Activated CD8-positive, alpha-beta memory T cell treated with anti-CD3 and anti-CD28 coated beads for 36 hours (primary cell): ENCODE measurements around the gene SKIC3. TPM values are rescaled to one million over a fixed set of nuclear protein-coding genes. Genes with fewer than 3 reads are reported as not detected.

Source experiments
- CTCF ChIA-PET: fragments of 350-600 bp; sonication (Branson Sonifier 250); formaldehyde crosslinking; loops from one replicate; lab custom pipeline; 2021; ENCODE audit warnings: antibody characterized with exemption; lab: Charles Lee
- POLR2A ChIA-PET: fragments of 350-600 bp; sonication (Branson Sonifier 250); formaldehyde crosslinking; loops from one replicate; lab custom pipeline; 2021; ENCODE audit warnings: antibody characterized with exemption; lab: Charles Lee
- total RNA-seq, 2 experiments: library from RNA; stranded (reverse); gene quantifications; one replicate each; pipeline ENCODE4 v1.2.3, GENCODE V29; 2021

SKIC3 gene
- 10 to 100 TPM; 63.8 to 65.4 TPM for total RNA-seq

DNA sequence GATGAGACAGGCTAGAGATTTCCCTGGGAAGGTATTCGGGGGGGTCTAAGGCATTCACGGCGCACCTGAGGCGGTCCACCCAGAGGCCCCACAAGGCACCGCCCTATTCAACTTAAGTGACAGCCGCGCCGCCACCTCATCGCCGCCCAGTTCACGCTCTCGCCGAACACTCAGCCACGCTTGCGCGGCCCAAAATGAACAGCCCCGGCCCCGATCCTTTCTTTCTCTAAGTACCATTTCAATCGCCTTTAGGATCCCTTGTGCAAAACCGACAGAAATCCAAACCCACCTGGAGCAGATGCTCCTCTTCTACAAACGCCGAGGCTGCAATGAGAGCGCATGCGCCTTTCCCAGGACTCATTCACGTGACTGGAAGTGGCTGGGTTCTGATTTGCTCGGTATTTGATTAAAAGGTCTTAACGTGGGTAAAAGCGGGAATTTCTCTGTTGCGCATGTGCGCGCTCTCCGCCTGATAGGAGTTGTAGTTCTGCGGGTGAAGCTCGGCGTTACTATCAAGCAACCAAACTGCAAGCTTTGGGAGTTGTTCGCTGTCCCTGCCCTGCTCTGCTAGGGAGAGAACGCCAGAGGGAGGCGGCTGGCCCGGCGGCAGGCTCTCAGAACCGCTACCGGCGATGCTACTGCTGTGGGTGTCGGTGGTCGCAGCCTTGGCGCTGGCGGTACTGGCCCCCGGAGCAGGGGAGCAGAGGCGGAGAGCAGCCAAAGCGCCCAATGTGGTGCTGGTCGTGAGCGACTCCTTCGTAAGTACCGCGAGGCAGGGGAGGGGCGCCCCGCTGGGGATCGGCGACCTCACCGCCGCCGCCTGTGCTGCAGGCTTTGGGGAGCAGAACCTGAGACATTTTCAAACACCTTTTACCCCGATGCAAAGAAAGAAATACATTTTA is at the start of gene SKIC3, which contains the start of gene ARSK:
Gene SKIC3, minus strand, starts transcription at position 331 of the 902 bp plus-strand sequence. CDS start 7,827 bp downstream, outside the sequence.
Gene ARSK, plus strand, starts transcription at position 455 of the 902 bp plus-strand sequence. Its CDS starts 178 bp downstream, at position 633.
- ChIA-PET CTCF (no interaction called here), POLR2A (interaction anchor here (0.5 to 1.0 kb wide), 6 partner anchors 8 to 1322 kb away, joined by 3 to 5 read pairs (median 3); partner anchors contain the start of genes ERAP2 and RFESD)

DNA sequence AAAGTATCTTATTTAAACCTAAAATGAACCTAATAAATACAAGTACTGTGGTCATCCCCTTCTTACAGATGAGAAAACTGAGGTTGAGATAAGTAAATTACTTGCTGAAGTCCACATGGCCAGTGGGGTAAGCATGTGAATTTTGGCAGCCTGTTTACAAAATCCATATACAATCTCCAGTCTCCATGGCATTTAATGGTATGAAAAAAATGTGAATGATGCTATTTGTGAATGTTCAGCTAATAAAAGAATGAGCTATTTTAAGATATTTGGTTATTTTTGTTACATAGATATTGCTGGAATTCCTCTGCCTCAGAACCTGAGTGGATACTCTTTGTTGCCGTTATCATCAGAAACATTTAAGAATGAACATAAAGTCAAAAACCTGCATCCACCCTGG is 45.8 kb upstream of the SKIC3 start:
- POLR2A ChIA-PET, result no interaction called here

DNA sequence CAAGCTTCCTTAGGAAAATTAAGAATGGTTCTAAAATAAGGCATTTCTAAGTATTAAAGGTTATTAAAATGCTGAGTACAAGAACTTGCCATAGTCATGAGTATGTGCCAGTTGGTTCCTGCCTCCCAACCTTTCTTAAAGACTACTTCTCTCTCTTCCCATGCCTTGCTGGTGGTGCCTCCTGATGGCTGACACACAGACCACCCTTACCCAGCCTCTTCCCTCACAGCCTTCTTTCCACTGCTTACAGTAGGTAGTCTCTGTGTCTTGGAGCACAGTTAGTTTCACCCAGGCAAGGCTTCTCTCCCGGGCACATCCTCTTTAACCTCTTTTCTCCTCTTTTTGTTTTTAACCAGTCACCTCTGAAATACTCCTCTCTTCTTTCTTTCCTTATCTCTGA is 44.5 kb upstream of the SKIC3 start:
- ChIA-PET CTCF (interaction anchor here (0.6 kb wide), 1 partner anchor 8 kb away, joined by 4 read pairs; no protein-coding TSS in a partner anchor), POLR2A (no interaction called here)

More for the DNA sequence above, 45.8 kb upstream of the SKIC3 start:
- CTCF ChIA-PET, result no interaction called here

DNA sequence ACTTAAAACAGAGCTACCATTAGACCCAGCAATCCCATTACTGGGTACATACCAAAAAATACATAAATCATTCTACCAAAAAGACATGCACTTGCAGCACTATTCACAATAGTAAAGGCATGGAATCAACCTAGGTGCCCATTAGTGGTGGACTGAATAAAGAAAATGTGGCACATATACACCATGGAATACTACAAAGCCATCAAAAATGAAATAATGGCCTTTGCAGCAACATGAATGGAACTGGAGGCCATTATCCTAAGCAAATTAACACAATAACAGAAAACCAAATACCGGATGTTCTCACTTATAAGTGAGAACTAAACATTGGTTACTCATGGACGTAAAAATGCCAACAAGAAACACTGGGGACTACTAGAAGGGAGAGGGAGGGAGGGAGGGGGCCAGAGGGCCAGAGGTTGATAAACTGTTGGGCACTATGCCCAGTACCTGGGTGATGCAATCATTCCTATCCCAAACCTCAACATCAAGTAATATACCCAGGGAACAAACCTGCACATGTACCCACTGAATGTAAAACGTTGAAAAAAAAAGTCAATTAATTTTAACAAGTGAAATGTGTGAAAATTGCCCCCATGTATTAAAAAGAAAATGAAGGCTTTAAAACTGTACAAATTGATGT is 40.6 kb upstream of the SKIC3 start:
- CTCF ChIA-PET, result no interaction called here
- POLR2A ChIA-PET, result no interaction called here

DNA sequence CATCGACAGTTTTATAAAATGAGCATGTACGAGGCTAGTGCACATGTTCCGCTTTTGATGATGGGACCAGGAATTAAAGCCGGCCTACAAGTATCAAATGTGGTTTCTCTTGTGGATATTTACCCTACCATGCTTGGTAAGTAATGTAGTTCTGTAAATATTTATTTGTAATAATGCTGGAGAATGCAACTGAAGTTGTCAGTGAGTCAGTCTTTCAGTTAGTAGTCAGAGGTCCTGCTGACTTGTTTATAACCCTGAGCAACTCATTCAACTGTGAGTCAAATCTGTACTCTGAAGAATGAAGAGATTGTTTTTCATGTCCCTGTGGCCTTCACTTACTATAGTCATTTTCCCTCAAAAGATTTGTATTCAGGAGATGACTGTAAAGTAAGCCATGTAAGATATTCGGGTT is 36.7 kb upstream of the SKIC3 start:
- ChIA-PET CTCF (no interaction called here), POLR2A (interaction anchor here (1.2 kb wide), 1 partner anchor 55 kb away, joined by 4 read pairs; the partner anchor contains the start of gene RFESD)

DNA sequence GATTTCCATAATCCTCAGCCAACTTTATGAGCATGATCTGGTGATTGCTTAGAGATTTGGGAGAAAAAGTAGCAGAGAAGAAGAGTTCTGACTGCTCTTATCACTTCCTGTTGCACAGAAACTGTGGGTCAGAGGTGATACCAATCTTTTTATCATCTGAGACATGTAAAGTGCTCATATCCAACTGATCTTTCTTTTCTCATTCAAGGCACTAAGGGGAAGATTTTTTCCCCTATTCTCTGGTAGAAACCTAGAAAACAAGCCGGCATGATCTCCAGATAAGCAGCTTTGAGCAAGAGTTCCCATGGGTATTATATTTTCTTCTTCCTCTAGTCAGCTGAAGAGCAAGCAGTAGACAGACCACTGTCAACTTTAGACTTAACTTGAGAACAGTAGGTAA is 36.1 kb upstream of the SKIC3 start:
- ChIA-PET POLR2A (no interaction called here), CTCF (no interaction called here)

DNA sequence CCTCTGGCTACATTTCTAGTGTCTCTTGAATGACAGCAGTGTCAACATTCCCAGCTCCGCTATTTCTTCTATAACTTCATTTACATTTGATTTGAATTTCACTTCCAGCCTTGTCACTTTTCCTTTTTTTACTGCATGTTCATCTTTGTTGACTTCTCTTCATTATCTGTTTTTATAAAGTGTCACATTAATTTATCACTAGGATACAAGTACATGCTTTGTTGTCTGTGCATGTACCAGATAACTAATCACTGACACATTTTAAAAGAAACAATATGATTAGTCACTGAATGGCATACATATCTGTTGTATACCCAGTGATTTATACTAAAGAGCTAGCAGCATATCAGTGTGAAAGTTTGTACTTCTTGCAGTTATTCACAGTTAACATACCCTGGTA is 29.2 kb upstream of the SKIC3 start:
- ChIA-PET CTCF (no interaction called here), POLR2A (no interaction called here)

DNA sequence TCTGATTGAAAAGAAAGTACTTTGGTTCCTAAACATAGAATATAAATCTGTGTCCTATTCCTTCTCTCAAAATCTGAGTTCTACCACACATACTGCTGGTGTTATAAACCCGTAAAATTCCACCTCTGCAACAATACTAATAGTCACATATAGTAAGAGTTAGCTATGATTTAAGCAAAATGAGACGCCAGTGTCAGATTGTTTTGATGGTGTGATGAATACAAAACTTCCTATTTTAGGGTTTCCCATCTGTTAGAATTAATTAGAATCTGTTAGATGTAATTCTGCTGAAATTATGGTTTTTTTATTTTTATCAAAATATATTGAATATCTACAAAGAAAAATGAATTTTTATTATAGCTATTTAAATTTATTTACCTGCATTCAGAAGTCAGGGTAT is 26.8 kb upstream of the SKIC3 start:
- CTCF ChIA-PET, result no interaction called here
- POLR2A ChIA-PET, result no interaction called here

DNA sequence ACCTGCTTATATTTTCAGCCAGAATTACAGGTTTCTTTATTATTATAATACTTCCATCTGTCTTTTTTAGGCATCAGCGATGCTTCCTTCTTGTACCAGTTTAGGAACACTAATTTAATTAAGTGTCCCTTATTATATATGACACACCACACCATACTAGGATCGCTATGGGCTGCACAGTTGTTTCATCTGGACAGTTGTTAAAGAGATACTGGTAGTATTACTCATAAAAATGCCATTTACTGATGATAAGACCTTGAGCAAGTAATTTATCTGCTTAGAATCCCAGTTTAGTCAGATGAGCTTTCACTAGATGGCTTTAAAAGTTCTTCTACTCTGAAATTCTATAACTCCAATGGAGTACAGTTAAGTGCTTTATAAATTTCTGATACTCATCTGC is 17.2 kb upstream of the SKIC3 start:
- ChIA-PET CTCF (no interaction called here), POLR2A (no interaction called here)

DNA sequence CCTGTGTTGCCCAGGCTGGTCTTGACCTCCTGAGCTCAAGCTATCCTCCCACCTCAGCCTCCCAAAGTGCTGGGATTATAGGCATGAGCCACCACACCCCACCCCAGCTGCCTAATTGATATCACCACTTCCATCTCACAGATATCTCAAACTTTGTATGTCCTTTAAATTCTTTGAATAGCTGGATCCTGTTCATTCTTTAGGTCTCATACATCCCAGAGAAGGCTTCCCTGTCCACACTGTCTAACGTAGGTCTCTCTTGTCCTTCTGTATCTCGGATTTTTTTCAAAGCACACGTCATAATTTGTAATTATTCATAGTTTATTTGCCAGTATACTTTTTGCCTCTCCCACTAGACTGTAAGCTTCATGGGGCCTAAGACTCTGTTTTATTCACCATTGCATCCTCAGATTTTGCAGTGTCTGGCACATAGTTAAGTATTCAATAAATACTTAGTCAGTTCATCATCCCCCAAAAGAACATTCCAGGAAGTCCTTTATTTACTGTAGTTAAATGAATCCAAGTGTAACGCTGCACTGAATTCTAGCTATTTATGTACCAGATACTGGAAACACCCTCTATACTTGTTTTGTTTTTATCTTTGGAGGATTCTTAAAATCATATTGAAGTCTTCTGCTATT is 10.6 kb upstream of the SKIC3 start:
- POLR2A ChIA-PET, result no interaction called here
- CTCF ChIA-PET, result no interaction called here

DNA sequence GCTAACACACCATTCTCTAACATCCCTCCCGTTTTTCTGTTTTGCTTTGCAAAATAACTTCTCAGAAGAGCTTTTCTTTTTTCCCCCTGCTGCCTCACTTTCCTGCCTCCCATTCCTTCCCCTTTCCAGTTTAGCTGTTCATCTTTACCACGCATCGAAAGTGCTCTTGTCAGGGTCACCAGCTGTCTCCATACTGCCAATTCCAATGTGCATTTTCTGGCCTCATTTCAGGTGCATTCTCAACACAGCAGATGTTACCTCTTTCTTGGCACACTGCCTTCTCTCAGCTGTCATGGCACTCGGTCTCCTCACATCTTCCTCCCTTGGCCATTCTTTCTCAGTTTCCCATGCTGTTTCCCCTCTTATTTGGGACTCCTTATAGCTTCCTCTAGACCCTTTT is 9.7 kb upstream of the SKIC3 start:
- CTCF ChIA-PET, result interaction anchor here (0.7 kb wide), 1 partner anchor 156 kb away, joined by 4 read pairs; no protein-coding TSS in a partner anchor
- POLR2A ChIA-PET, result no interaction called here

DNA sequence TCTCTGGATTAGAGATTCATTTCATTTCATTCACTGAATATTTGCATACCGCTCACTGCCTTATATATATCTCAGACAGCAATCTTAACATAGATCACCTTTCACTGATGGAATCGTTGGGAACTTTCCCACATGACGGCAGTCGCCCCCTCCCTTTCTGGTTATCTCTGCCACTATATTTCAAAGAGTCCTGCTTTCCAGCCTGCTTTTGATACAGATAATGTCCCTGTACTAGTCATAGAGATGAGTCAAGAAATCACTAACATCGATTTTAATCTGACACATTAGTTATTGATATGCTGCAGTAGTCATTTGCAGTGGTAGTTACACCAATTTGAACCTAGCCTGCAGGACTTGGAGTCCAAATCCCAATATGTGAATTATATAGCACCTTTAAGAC is 8.6 kb upstream of the SKIC3 start:
- CTCF ChIA-PET, result no interaction called here
- POLR2A ChIA-PET, result no interaction called here

DNA sequence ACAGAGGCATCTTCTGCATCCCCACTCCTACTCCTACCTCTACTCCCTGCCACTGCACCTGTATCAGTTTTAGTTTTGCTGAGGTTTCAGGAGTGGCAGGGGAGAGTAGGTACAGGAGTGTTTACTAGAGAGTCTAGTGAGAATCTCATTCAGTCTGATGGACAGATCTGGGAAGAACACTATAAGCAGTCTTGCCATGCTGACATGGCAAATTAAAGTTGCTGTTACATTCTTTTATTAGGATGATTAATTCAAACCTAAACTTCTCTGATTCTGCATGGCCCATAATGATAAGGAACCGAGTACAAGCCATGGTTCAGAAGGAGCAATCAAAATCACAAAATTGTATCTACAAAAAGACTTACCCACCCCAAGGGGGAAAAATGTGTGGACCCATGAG is 7.5 kb upstream of the SKIC3 start:
- CTCF ChIA-PET, result no interaction called here
- POLR2A ChIA-PET, result no interaction called here

DNA sequence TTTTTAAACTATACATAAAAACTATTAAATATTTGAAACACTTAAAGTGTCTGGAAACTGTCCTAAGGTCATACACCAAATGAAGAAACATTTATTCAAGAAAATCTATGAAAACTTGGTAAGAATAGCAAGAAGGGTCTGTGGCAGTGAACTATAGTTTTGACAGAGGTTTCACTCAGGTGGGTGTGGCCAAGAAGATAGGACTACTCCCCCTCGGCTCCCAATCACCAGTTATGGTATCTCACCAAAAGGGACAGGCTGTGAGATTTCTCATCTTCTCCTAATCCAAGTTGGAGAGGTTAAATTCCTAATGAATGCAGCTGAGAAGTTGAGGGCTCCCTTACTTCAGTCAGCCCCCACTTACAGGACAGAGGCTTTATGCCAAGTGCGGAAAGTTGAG is 3.1 kb upstream of the SKIC3 start:
- ChIA-PET POLR2A (no interaction called here), CTCF (interaction anchor here (1.2 kb wide), 1 partner anchor 37 kb away, joined by 3 read pairs; no protein-coding TSS in a partner anchor)

DNA sequence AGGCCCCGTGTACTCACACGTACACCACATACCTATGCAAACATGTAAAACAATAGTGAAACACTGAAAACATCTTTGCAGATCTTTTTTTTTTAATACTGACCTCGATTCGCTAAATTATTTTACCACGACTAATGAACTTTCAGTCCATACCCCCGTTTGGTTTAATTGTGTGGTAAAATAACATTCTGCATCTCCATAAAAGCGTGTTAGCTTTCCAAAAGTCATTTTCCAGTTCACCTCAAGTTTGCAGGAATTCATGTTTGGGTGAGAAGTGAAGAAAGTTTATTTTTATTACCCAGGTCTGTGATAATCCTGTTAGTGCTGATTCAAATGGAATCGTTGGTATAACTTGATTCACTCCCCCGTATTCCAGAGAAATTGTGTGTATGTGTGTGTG is 776 bp upstream of the SKIC3 start:
- POLR2A ChIA-PET, result interaction anchor here (0.5 to 1.0 kb wide), 4 partner anchors 77 to 1321 kb away, joined by 3 to 5 read pairs (median 3); partner anchors contain the start of genes ERAP2 and RFESD

DNA sequence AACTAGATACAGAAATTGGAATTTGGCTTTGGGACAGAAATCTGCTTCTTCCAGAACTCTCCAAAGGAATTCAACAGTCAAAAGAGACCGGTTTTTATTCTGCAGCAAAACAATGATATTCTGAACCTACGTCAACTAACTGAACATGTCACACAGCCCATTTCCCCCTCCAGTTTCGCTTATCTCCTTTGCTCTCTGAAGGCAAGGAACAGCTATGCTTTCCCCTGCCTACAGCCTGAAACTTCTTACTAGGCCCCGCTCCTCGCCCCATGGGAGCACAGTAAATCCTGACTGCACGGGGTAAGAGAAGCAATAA is 488 bp downstream of the SKIC3 start:
- ChIA-PET CTCF (no interaction called here), POLR2A (interaction anchor here (1.0 kb wide), 2 partner anchors 78 to 92 kb away, joined by 3 read pairs; partner anchors contain the start of gene RFESD)

More for the DNA sequence above, 776 bp upstream of the SKIC3 start:
- CTCF ChIA-PET, result no interaction called here

DNA sequence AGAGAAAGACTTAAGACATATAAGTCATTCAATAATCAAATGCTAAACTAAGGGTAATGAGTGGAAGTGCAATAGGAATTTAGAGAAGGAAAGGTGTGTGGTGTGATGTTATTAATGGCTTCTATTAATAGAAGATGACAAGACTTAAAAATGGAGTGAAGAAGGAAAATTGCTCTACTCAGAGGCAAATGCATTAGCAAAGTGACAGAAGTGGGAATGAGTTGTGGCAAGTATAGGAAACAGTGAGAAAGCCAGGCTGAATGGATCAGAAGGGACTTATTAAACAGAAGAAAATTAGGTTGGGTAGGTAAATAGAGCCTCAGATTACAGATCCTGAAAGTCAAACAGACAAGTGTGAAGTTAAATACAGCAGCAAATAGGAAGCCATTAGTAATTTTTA is 5.7 kb downstream of the SKIC3 start:
- ChIA-PET POLR2A (interaction anchor here (0.6 kb wide), 1 partner anchor 85 kb away, joined by 4 read pairs; no protein-coding TSS in a partner anchor), CTCF (no interaction called here)

DNA sequence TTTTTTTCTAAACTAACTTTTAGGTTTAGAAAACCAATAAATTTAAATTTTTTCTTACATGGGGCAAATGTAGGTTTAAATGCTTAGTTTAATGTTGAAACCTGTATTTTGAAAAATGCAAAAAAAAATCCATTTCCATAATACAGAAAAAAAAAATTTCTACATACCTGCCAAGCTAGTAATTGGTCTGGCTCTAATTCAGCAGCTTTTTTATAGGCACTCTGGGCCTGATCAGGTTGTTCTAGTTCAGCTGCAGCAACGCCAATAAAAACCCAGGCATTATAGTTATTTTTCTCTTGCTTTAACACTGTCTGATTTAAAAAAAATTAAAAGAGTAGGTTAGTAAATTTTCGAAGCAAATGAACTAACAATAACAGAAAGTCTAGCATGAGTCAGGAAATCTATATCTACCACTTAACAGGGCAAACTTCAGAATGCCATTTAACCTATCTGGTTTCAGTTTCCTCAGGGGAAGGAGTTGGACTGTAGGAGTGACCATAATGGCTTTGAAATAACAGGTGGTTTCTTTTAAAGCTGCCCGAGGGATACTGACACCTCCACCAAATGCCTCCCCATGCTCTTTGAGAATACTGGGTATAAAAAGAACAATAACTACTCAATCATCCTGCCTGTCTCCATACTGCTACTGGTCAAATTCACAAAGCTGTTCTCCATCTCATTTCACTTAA is 11.6 kb downstream of the SKIC3 start:
- CTCF ChIA-PET, result no interaction called here
- POLR2A ChIA-PET, result no interaction called here

DNA sequence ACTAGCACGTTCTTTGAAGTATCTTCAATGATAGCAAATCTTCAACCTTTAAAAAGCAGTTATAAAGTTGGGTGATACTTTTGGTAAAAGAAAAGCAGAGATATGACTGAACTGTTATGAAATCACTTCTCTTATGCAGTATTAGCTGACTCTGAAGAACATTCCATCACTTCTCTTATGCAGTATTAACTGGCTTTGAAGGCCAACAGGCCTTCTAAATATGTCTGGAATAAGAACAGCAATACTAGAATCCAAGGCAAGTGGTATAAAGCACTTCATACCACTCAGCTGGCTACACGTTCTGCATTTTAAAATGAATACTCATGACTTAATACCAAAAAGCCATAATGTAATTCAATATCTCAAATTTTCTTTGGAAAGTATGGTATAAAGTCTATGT is 17.3 kb downstream of the SKIC3 start:
- CTCF ChIA-PET, result no interaction called here
- POLR2A ChIA-PET, result no interaction called here
